ENCODE results near the gene PDLIM1. TPM values are rescaled to one million over a fixed set of nuclear protein-coding genes. Genes with fewer than 3 reads are reported as not detected.

The PDLIM1 gene
- total RNA-seq, 4 donors from 2014 or later: 59.5 to 142 (median 79.2) TPM

DNA sequence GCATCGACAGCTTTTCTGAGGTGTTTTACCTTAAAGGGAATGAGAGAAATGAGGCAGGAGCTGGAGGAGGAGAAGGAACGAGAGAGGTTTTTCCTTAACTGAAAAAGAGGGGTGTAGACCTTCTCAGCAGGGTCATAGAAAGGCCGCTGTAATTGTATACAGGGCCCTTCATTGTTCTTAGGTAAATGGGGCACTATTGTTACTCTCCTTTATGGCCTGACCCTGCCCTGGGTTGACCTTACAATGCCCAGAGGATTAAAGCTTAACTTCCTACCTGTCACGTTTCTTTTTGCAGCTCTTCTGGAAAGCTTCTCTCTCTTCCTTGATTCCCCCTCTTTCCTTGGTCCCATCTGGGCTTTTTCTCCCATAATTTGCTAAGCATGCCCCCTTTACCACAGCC lies 13.7 kb upstream of the PDLIM1 start:
- intact Hi-C loops (cut with DNase I): no loop called here
- Histone ChIP-seq H3K4me1 (peaks cover 6 to 30% (median 14%) of the 10 kb centered on the region in 3 donors), H3K9me3 (no peaks in the 10 kb centered on the region), H3K4me3 (no peak overlapping the region), H3K36me3 (no peaks in the 10 kb centered on the region), H3K27me3 (no peaks in the 10 kb centered on the region), H3K27ac (no peak overlapping the region)
- 78 to 83% methylated on average over 4 of the region's 4 CpGs for WGBS, 2 donors
- no peak for DNase-seq
- TF ChIP-seq, protein P1, sequence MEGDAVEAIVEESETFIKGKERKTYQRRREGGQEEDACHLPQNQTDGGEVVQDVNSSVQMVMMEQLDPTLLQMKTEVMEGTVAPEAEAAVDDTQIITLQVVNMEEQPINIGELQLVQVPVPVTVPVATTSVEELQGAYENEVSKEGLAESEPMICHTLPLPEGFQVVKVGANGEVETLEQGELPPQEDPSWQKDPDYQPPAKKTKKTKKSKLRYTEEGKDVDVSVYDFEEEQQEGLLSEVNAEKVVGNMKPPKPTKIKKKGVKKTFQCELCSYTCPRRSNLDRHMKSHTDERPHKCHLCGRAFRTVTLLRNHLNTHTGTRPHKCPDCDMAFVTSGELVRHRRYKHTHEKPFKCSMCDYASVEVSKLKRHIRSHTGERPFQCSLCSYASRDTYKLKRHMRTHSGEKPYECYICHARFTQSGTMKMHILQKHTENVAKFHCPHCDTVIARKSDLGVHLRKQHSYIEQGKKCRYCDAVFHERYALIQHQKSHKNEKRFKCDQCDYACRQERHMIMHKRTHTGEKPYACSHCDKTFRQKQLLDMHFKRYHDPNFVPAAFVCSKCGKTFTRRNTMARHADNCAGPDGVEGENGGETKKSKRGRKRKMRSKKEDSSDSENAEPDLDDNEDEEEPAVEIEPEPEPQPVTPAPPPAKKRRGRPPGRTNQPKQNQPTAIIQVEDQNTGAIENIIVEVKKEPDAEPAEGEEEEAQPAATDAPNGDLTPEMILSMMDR (IDR thresholded peaks at IDR 0.05): no peak
- no peak for TF ChIP-seq POLR2A (IDR thresholded peaks at IDR 0.05)

DNA sequence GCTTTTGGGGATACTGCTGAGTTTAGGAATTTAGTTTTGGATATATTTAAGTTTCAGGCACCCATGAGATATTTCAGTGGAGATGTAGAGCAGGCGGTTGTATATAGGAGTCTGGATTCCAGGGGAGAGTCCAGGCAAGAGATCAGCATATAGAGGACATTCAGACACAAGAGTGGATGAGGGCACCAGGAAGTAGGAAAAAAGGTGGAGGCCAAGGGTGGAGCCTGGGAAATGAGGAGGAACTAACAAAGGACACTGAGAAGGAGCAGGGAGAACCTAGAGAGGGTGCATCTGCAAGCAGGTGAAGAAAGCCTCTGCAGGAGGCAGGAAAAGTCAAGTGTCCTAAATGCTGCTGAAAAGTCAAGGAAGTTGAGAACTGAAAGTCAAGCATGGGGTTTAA lies 13.1 kb upstream of the PDLIM1 start:
- H3K4me1 ChIP-seq: peaks cover under 1 to 25% (median 9%) of the 10 kb centered on the region in 3 donors
- TF ChIP-seq POLR2A (IDR thresholded peaks at IDR 0.05): no peak
- TF ChIP-seq, protein P1 (IDR thresholded peaks at IDR 0.05): no peak
- 86 to 100% methylated on average over 1 of the region's 1 CpG for WGBS, 2 donors
- no peak overlapping the region for H3K4me3 ChIP-seq
- intact Hi-C loops (cut with DNase I): no loop called here
- DNase-seq: no peak
- no peaks in the 10 kb centered on the region for H3K36me3 ChIP-seq
- H3K27ac ChIP-seq: no peak overlapping the region
- H3K9me3 ChIP-seq: no peaks in the 10 kb centered on the region
- no peaks in the 10 kb centered on the region for H3K27me3 ChIP-seq

DNA sequence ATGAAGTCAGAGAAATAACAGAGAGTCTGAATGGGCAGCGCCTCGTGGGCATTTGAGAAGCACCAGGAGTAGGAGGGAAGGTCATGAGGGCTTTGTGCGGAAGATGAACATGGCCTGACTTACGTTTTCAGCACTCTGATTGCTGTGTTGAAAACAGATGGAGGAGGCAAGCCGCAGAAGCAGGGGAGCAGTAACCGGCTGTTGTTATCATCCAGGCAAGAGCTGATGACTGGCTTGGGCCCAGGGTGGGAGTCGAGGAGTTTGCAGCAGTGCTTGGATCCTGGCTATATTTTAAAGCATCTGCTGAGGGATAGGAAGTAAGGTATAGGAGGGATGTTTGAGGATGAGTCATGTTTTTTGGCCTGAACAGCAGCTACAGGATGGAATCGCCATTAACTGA lies 12.7 kb upstream of the PDLIM1 start:
- intact Hi-C loops (cut with DNase I): no loop called here
- TF ChIP-seq, protein P1 (IDR thresholded peaks at IDR 0.05): no peak
- TF ChIP-seq POLR2A (IDR thresholded peaks at IDR 0.05): no peak
- WGBS, 2 donors: 70 to 86% methylated on average over 8 of the region's 8 CpGs
- Histone ChIP-seq H3K4me3 (no peak overlapping the region), H3K27ac (no peak overlapping the region), H3K9me3 (no peaks in the 10 kb centered on the region), H3K27me3 (no peaks in the 10 kb centered on the region), H3K36me3 (no peaks in the 10 kb centered on the region), H3K4me1 (peaks cover 0 to 21% (median 5%) of the 10 kb centered on the region in 3 donors)
- no peak for DNase-seq

DNA sequence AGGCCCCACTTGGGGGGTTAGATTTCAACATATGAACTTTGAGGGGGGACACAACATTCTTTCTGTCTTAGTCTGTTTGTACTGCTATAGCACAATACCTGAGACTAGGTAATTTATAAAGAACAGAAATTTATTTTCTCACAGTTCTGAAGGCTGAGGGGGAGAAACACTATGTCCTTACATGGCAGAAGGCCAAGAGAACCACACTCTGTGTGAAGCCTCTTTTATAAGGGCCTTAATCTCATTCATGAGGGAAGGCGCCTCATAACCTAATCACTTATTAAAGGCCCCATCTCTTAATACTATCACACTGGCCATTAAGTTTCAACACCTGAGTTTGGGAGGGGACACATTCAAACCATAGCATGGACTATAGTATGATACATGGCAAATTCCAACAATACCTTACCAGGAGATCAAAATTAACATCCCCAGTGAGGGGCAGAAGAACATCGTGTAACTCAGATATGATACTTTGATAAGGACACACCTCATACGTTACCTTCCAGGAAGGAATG lies 9.3 kb upstream of the PDLIM1 start:
- Histone ChIP-seq H3K9me3 (no peaks in the 10 kb centered on the region), H3K4me3 (no peak overlapping the region), H3K36me3 (no peaks in the 10 kb centered on the region), H3K27me3 (no peaks in the 10 kb centered on the region), H3K27ac (no peak overlapping the region), H3K4me1 (peaks cover 0 to 17% (median 5%) of the 10 kb centered on the region in 3 donors)
- intact Hi-C loops (cut with DNase I): no loop called here
- TF ChIP-seq POLR2A (IDR thresholded peaks at IDR 0.05): no peak
- TF ChIP-seq, protein P1 (IDR thresholded peaks at IDR 0.05): no peak
- 87 to 92% methylated on average over 3 of the region's 3 CpGs for WGBS, 2 donors
- no peak for DNase-seq

GRCh38 chr10:95297402-95297801 lies 6.6 kb upstream of the PDLIM1 start:
- H3K36me3 ChIP-seq: no peaks in the 10 kb centered on the region
- no peaks in the 10 kb centered on the region for H3K27me3 ChIP-seq
- peaks cover 0 to 19% (median 13%) of the 10 kb centered on the region in 3 donors for H3K4me1 ChIP-seq
- intact Hi-C loops (cut with DNase I): no loop called here
- no peak for DNase-seq
- H3K9me3 ChIP-seq: no peaks in the 10 kb centered on the region
- no peak overlapping the region for H3K27ac ChIP-seq
- no peak for TF ChIP-seq POLR2A (IDR thresholded peaks at IDR 0.05)
- TF ChIP-seq, protein P1 (IDR thresholded peaks at IDR 0.05): no peak
- WGBS, 2 donors: 89% methylated on average over 3 of the region's 3 CpGs
- no peak overlapping the region for H3K4me3 ChIP-seq
